Measurements from ENCODE around the gene CDH4.

- TF ChIP-seq CTCF (IDR thresholded peaks at IDR 0.05; ENCODE audit: insufficient read depth, low read length) (no peak), REST (IDR thresholded peaks at IDR 0.05; ENCODE audit: insufficient replicate concordance, low read depth) (no peak), POLR2AphosphoS5 (IDR thresholded peaks at IDR 0.05; ENCODE audit: low read depth) (no peak), SPI1 (IDR thresholded peaks at IDR 0.05; ENCODE audit: borderline replicate concordance, low read depth) (no peak), GABPA (IDR thresholded peaks at IDR 0.05; ENCODE audit: low read depth) (no peak)
Measured at GRCh38 chr20:61887596-61888093, 635.6 kb downstream of the CDH4 start.
